PC-3 (cell line): ENCODE results near the gene VTA1.

Experiments
- EZH2 ChIP-seq: fragments of 300-600 bp; sonication (generic); IDR thresholded peaks from one replicate; pipeline ENCODE4 v1.6.1; 2017; ENCODE audit warnings: antibody characterized with exemption, mild to moderate bottlenecking, low read length; ENCODE audit not compliant: unreplicated experiment
- TF ChIP-seq, protein P1 (sequence below): fragments of 300-600 bp; sonication (generic); conservative IDR thresholded peaks from 2 replicates; pipeline ENCODE4 v1.5.1; 2017; ENCODE audit warnings: antibody characterized with exemption, low read depth, mild to moderate bottlenecking, low read length

DNA sequence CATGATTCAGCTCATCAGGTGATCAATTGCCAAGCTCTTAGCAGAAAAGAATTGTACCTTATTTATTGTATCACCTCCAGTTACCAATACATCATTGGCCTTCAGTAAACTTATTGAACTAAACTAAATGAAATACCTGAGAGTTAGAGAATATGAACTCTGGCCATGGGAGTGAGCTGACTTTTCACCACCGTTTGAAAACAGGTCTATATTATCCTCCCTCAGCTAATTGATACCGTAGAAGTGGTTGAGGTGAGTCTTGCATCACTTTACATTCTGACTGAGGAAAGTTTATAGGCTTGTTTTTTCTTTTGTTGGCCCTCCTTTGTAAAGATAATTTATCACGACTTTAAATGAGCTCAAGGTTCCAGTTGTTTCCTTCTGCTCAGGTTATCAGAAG is 102.2 kb downstream of the VTA1 start:
- TF ChIP-seq, protein P1, sequence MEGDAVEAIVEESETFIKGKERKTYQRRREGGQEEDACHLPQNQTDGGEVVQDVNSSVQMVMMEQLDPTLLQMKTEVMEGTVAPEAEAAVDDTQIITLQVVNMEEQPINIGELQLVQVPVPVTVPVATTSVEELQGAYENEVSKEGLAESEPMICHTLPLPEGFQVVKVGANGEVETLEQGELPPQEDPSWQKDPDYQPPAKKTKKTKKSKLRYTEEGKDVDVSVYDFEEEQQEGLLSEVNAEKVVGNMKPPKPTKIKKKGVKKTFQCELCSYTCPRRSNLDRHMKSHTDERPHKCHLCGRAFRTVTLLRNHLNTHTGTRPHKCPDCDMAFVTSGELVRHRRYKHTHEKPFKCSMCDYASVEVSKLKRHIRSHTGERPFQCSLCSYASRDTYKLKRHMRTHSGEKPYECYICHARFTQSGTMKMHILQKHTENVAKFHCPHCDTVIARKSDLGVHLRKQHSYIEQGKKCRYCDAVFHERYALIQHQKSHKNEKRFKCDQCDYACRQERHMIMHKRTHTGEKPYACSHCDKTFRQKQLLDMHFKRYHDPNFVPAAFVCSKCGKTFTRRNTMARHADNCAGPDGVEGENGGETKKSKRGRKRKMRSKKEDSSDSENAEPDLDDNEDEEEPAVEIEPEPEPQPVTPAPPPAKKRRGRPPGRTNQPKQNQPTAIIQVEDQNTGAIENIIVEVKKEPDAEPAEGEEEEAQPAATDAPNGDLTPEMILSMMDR = no peak
- no peak for TF ChIP-seq EZH2
